ENCODE results near the gene TNFRSF17. TPM values are rescaled to one million over a fixed set of nuclear protein-coding genes. Genes with fewer than 3 reads are reported as not detected.

Gene TNFRSF17
- total RNA-seq, 1 donor from 2014 or later: not detected

DNA sequence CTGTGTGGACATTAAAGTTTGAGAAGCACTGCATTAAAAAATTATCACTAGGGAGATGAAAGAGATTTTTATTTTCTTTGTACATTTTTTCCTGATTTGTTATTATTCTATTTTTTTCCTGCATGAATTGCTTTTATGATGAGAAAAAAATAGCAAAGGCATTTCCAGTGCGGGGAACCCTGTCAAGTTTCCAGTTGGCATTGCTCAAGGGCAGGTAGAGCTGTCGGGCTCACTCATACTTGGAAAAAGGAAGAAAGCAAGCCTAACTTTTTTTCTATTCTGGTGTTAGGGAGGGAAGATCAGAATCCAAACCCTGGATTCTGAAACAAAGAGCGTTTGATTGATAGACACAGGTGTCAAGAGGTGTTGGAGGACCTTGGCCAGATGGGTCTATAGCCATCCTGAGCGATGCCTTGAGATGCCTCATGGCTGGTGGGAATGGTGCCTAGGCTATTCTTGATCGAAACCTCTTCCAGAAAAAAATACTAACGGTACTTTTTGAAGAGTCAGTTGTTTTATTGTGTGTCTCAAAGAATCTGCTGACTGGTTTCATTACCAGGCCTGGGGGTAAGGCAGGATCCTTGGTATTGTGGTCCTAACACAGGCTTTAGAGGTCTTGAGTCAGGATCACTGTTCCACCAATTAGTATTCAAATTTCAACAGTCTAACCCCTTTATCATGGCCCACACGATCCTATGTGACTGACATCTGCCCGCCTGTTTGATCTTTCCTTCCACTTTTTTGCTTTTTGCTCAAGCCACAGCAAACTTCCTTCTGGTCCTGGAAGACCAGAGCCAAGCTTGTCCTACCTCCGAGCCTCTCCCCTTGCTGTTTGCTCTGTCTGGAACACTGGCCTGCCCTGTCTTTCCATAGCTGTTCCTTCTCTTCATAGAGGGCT is 31.7 kb downstream of the TNFRSF17 start:
- Mint-ChIP-seq H3K27me3 (ENCODE audit: unreplicated experiment) (no peaks in the 10 kb centered on the region), H3K4me1 (ENCODE audit: low read depth, unreplicated experiment) (peaks cover 22% of the 10 kb centered on the region), H3K27ac (ENCODE audit: unreplicated experiment) (no peak overlapping the region), H3K4me3 (ENCODE audit: unreplicated experiment) (peak overlapping the region; percentile 3), H3K9me3 (ENCODE audit: unreplicated experiment) (no peaks in the 10 kb centered on the region), H3K36me3 (ENCODE audit: unreplicated experiment) (peaks cover 4% of the 10 kb centered on the region)
- DNase-seq: no peak
- TF ChIP-seq, protein P1, sequence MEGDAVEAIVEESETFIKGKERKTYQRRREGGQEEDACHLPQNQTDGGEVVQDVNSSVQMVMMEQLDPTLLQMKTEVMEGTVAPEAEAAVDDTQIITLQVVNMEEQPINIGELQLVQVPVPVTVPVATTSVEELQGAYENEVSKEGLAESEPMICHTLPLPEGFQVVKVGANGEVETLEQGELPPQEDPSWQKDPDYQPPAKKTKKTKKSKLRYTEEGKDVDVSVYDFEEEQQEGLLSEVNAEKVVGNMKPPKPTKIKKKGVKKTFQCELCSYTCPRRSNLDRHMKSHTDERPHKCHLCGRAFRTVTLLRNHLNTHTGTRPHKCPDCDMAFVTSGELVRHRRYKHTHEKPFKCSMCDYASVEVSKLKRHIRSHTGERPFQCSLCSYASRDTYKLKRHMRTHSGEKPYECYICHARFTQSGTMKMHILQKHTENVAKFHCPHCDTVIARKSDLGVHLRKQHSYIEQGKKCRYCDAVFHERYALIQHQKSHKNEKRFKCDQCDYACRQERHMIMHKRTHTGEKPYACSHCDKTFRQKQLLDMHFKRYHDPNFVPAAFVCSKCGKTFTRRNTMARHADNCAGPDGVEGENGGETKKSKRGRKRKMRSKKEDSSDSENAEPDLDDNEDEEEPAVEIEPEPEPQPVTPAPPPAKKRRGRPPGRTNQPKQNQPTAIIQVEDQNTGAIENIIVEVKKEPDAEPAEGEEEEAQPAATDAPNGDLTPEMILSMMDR (IDR thresholded peaks at IDR 0.05; ENCODE audit: partially characterized antibody, unreplicated experiment): no peak

DNA sequence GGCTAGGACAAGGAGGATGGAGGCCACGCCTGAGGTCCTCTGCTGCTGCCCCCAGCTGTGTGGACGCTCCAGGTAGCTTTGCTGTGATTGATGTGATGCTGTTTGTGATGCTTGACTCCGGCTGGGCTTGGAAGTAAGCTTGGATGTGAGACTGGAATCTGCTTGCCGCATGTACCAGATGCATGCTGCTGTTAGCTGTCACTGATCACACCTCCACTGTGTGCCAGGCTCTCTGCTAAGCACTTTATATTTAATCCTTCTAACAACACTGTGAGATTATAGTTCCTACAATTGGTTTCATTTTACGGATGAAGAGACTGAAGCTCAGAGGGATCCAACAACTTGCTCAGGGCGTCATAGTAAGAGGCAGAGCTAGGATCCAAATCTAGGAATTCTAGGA is 35.0 kb downstream of the TNFRSF17 start:
- TF ChIP-seq, protein P1 (IDR thresholded peaks at IDR 0.05; ENCODE audit: partially characterized antibody, unreplicated experiment): no peak
- peaks cover 4% of the 10 kb centered on the region for H3K36me3 Mint-ChIP-seq (ENCODE audit: unreplicated experiment)
- DNase-seq: no peak
- peaks cover 21% of the 10 kb centered on the region for H3K4me1 Mint-ChIP-seq (ENCODE audit: low read depth, unreplicated experiment)
- peaks cover 3% of the 10 kb centered on the region for H3K27me3 Mint-ChIP-seq (ENCODE audit: unreplicated experiment)
- H3K4me3 Mint-ChIP-seq (ENCODE audit: unreplicated experiment): no peak overlapping the region
- H3K9me3 Mint-ChIP-seq (ENCODE audit: unreplicated experiment): peaks cover 8% of the 10 kb centered on the region
- H3K27ac Mint-ChIP-seq (ENCODE audit: unreplicated experiment): peak overlapping the region; percentile 29

DNA sequence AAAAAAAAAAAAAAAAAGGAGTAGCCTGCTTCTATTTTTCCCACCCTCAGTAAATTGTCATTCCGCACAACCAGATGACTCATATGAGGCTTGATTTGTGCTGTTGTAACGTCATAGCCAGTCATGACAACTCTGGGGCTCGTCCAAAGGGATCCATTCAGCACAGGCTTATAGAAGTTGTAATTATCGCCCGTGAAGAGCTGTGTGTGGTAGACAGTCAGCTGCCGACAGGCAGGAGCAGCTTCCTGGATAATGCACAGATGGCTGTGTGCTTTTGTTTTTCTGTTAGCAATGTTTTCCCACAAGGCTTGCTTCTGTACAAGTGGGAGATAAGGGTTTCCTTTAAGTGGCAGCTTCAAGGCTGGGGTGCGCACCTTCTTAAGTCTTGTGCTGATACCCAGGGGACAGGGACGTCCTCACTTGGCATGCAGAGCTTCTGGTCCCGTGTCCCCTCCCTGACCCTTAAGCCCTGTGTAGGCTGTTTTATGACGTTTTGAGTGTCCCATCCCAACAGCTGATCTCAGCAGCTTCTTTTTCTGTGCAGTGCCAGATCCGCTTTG is 37.5 kb downstream of the TNFRSF17 start:
- H3K27me3 Mint-ChIP-seq (ENCODE audit: unreplicated experiment): peaks cover 4% of the 10 kb centered on the region
- peak overlapping the region; percentile 98 for H3K27ac Mint-ChIP-seq (ENCODE audit: unreplicated experiment)
- H3K36me3 Mint-ChIP-seq (ENCODE audit: unreplicated experiment): peaks cover 4% of the 10 kb centered on the region
- H3K4me1 Mint-ChIP-seq (ENCODE audit: low read depth, unreplicated experiment): peaks cover 25% of the 10 kb centered on the region
- peak; percentile 46 for DNase-seq
- H3K4me3 Mint-ChIP-seq (ENCODE audit: unreplicated experiment): peak overlapping the region; percentile 76
- TF ChIP-seq, protein P1 (IDR thresholded peaks at IDR 0.05; ENCODE audit: partially characterized antibody, unreplicated experiment): no peak
- peaks cover 9% of the 10 kb centered on the region for H3K9me3 Mint-ChIP-seq (ENCODE audit: unreplicated experiment)

DNA sequence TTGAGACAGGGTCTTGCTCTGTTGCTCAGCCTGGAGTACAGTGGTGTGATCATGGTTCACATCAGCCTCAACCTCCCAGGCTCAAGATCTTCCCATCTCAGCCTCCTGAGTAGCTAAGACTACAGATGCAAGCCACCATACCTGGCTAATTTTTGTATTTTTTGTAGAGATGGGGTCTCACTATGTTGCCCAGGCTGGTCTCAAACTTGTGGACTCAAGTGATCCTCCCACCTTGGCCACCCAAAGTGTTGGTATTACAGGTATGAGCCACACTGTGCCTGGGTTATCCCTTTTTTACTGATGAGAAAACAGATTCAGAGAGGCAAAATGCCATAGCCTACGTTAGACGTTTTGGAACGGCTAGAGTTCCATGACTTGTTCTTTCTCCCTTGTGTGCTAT is 41.6 kb downstream of the TNFRSF17 start:
- H3K4me1 Mint-ChIP-seq (ENCODE audit: low read depth, unreplicated experiment): peaks cover 29% of the 10 kb centered on the region
- peaks cover 5% of the 10 kb centered on the region for H3K27me3 Mint-ChIP-seq (ENCODE audit: unreplicated experiment)
- TF ChIP-seq, protein P1 (IDR thresholded peaks at IDR 0.05; ENCODE audit: partially characterized antibody, unreplicated experiment): no peak
- DNase-seq: no peak
- peaks cover 10% of the 10 kb centered on the region for H3K9me3 Mint-ChIP-seq (ENCODE audit: unreplicated experiment)
- no peak overlapping the region for H3K4me3 Mint-ChIP-seq (ENCODE audit: unreplicated experiment)
- no peak overlapping the region for H3K27ac Mint-ChIP-seq (ENCODE audit: unreplicated experiment)
- H3K36me3 Mint-ChIP-seq (ENCODE audit: unreplicated experiment): no peaks in the 10 kb centered on the region

DNA sequence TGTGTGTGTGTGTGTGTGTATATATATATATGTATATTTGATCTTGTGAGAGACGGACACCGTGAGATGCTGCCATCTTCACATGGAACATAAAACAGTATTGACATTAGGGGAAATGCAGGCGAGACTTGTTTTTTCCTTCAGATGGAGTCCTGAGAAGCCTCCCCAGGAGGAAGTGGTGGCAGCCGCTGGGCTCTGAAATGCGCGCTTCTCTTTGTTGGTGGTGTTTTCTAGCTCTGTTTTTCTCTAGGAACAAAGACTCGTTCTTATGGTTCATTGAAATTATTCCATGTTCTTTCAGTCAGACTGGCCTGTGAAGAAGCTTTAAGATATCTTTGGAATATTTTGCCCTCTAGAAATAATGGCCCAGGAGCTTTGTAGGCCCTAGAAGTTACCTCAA is 44.5 kb downstream of the TNFRSF17 start:
- peaks cover 3% of the 10 kb centered on the region for H3K27me3 Mint-ChIP-seq (ENCODE audit: unreplicated experiment)
- H3K36me3 Mint-ChIP-seq (ENCODE audit: unreplicated experiment): no peaks in the 10 kb centered on the region
- no peak overlapping the region for H3K4me3 Mint-ChIP-seq (ENCODE audit: unreplicated experiment)
- peaks cover 2% of the 10 kb centered on the region for H3K9me3 Mint-ChIP-seq (ENCODE audit: unreplicated experiment)
- DNase-seq: no peak
- peaks cover 31% of the 10 kb centered on the region for H3K4me1 Mint-ChIP-seq (ENCODE audit: low read depth, unreplicated experiment)
- TF ChIP-seq, protein P1 (IDR thresholded peaks at IDR 0.05; ENCODE audit: partially characterized antibody, unreplicated experiment): no peak
- no peak overlapping the region for H3K27ac Mint-ChIP-seq (ENCODE audit: unreplicated experiment)

All from glutamatergic neuron (in vitro differentiated cells).